GM12878 (cell line): ENCODE data around the gene USP47. TPM values are rescaled to one million over a fixed set of nuclear protein-coding genes. Genes with fewer than 3 reads are reported as not detected.

Source experiments
- ATAC-seq: fragments of 200-7000 bp; cut with Tn5 transposase; 3 replicates; pipeline ENCODE4 v1.9.1; 2020; ENCODE audit warnings: mild to moderate bottlenecking, moderate library complexity
- BruUV-seq: library from RNA; stranded (reverse); fragments of 400-500 nt; replicated peaks from 2 replicates; lab custom pipeline; 2021; lab: Mats Ljungman, UMichigan
- CTCF ChIA-PET: fragments of 300-600 bp; sonication (Branson Sonifier 250); formaldehyde crosslinking; extraction: SDS; loops from one replicate; lab custom pipeline; 2021; ENCODE audit warnings: inconsistent platforms; lab: Yijun Ruan, JAX
- POLR2A ChIA-PET: fragments of 350-600 bp; formaldehyde crosslinking; extraction: SDS; loops from one replicate; lab custom pipeline; 2021; ENCODE audit warnings: inconsistent platforms; lab: Charles Lee
- RAD21 ChIA-PET: fragments of 300-600 bp; sonication (Branson Sonifier 250); formaldehyde crosslinking; loops from one replicate; lab custom pipeline; 2023; ENCODE audit warnings: antibody characterized with exemption; ENCODE audit not compliant: unreplicated experiment; lab: Charles Lee
- SMC1A ChIA-PET: fragments of 300-600 bp; sonication (Branson Sonifier 250); formaldehyde crosslinking; loops from one replicate; lab custom pipeline; 2023; ENCODE audit not compliant: unreplicated experiment, uncharacterized antibody; lab: Charles Lee
- DNase-seq: peaks from one replicate; pipeline ENCODE4 v3.0.0-alpha.2; 2011; ENCODE audit warnings: low read depth, low spot score
- FAIRE-seq: peaks from 3 replicates; lab custom pipeline; 2011; peaks lifted over from hg19 to GRCh38; lab: Jason Lieb, UNC
- H2AFZ ChIP-seq: 2 replicates; pipeline ENCODE4 v1.6.0; 2011; ENCODE audit warnings: low read depth, low read length, control low read depth; ENCODE audit not compliant: control insufficient read depth
- H3K27ac ChIP-seq: 2 replicates; pipeline ENCODE4 v1.5.1; 2011; ENCODE audit warnings: control low read depth; ENCODE audit not compliant: control insufficient read depth, insufficient read depth
- H3K27me3 ChIP-seq, 2 experiments: replicated peaks in 1 of 2; 2 replicates each; pipeline versions ENCODE4 v1.6.0 to v1.6.1; 2011; ENCODE audit warnings: low read length in 1 of 2; ENCODE audit not compliant: control insufficient read depth in 2 of 2, insufficient read depth in 2 of 2
- H3K36me3 ChIP-seq, 2 experiments: 2 replicates each; pipeline ENCODE4 v1.5.1; 2011; ENCODE audit warnings: low read length in 1 of 2; ENCODE audit not compliant: control insufficient read depth in 2 of 2, insufficient read depth in 2 of 2
- H3K4me1 ChIP-seq: 2 replicates; pipeline ENCODE4 v1.6.1; 2011; ENCODE audit warnings: mild to moderate bottlenecking, low read length, moderate library complexity, mixed read lengths; ENCODE audit not compliant: control insufficient read depth, insufficient read depth
- H3K4me2 ChIP-seq: 2 replicates; pipeline ENCODE4 v1.6.0; 2011; ENCODE audit warnings: control low read depth; ENCODE audit not compliant: control insufficient read depth, insufficient read depth
- H3K4me3 ChIP-seq: fragments of 200-600 bp; sonication (generic); 2 replicates; pipeline ENCODE4 v1.5.1; 2016
- H3K79me2 ChIP-seq: 2 replicates; pipeline ENCODE4 v1.6.0; 2011; ENCODE audit warnings: low read length; ENCODE audit not compliant: control insufficient read depth, insufficient read depth
- H3K9ac ChIP-seq: 2 replicates; pipeline ENCODE4 v1.8.0; 2011; ENCODE audit warnings: low read length, control low read depth, mixed read lengths; ENCODE audit not compliant: control insufficient read depth, insufficient read depth
- H3K9me3 ChIP-seq: replicated peaks from 3 replicates; pipeline ENCODE4 v1.5.1; 2011; ENCODE audit warnings: mild to moderate bottlenecking, low read length; ENCODE audit not compliant: control insufficient read depth, insufficient read depth
- H4K20me1 ChIP-seq: 2 replicates; pipeline ENCODE4 v1.6.0; 2011; ENCODE audit not compliant: control insufficient read depth, insufficient read depth
- NKRF ChIP-seq: fragments of 450-650 bp; conservative IDR thresholded peaks from 2 replicates; pipeline ENCODE4 v1.6.1; 2017; ENCODE audit warnings: mild to moderate bottlenecking, moderate library complexity
- NRF1 ChIP-seq: conservative IDR thresholded peaks from 2 replicates; pipeline ENCODE4 v1.6.1; 2011; ENCODE audit warnings: mild to moderate bottlenecking, low read depth, low read length, improper control_type of control experiment
- RCOR1 ChIP-seq: conservative IDR thresholded peaks from 2 replicates; pipeline ENCODE4 v1.6.1; 2012; ENCODE audit warnings: low read depth, low read length, improper control_type of control experiment
- SIX5 ChIP-seq: IDR thresholded peaks from 2 replicates; pipeline ENCODE4 v1.6.1; 2011; ENCODE audit warnings: mild to moderate bottlenecking, low read depth, low read length, moderate library complexity; ENCODE audit not compliant: severe bottlenecking
- STAT1 ChIP-seq: fragments of 450-650 bp; conservative IDR thresholded peaks from 2 replicates; pipeline ENCODE4 v1.6.1; 2014; ENCODE audit warnings: antibody characterized with exemption, mild to moderate bottlenecking
- ZBED1 ChIP-seq: IDR thresholded peaks from 2 replicates; pipeline ENCODE4 v1.6.1; 2016; ENCODE audit warnings: borderline replicate concordance
- ZNF207 ChIP-seq: fragments of 450-650 bp; IDR thresholded peaks from 2 replicates; pipeline ENCODE4 v1.6.1; 2014; ENCODE audit warnings: antibody characterized with exemption, mild to moderate bottlenecking, borderline replicate concordance
- ZNF217 ChIP-seq: fragments of 450-650 bp; IDR thresholded peaks from 2 replicates; pipeline ENCODE4 v1.6.1; 2017; ENCODE audit warnings: antibody characterized with exemption, mild to moderate bottlenecking
- ZNF24 ChIP-seq: fragments of 450-650 bp; IDR thresholded peaks from 2 replicates; pipeline ENCODE4 v1.6.1; 2017; ENCODE audit warnings: antibody characterized with exemption, mild to moderate bottlenecking
- WGBS: methylation state at CpG from one replicate; pipeline ENCODE4 v1.1.6; 2016; ENCODE audit warnings: low lambda C conversion rate; ENCODE audit not compliant: insufficient replicate concordance, insufficient coverage; ENCODE audit errors: missing lambda C conversion rate; 5-methylcytosine and 5-hydroxymethylcytosine counted together
- in situ Hi-C: fragments of 300-500 bp; cut with MboI; formaldehyde crosslinking; loops from 9 replicates; pipeline ENCODE4 v1.14.3; 2018; ENCODE audit warnings: mixed read lengths
- intact Hi-C: fragments of 100-400 bp; cut with micrococcal nuclease; formaldehyde crosslinking; loops from one replicate; pipeline ENCODE4 v1.14.2; 2022; ENCODE audit not compliant: unreplicated experiment
- polyA plus RNA-seq, 11 experiments: library from polyadenylated mRNA; depleted of rRNA in 4 of 11; unstranded in 6 of 11; stranded (reverse) in 5 of 11; fragments of >200 nt; fragmentation: Nextera tagmentation in 4 of 11; fragmentation: Illumina TruSeq in 1 of 11; extraction: Ambion mirVana in 4 of 11; extraction: Trizol in 1 of 11; gene quantifications; 1 replicate in 1 of 11; 2 replicates in 10 of 11; pipeline versions ENCODE4 v1.2.1 to v1.2.3, GENCODE V29; 2011 to 2016; ENCODE audit warnings: inconsistent platforms in 2 of 11, missing spikeins in 2 of 11, low read depth in 1 of 11
- total RNA-seq, 4 experiments: library from RNA; depleted of rRNA in 3 of 4; stranded (reverse); fragments of >200 nt in 3 of 4; fragmentation: Illumina TruSeq in 1 of 4; extraction: Trizol in 1 of 4; gene quantifications; 2 replicates each; pipeline versions ENCODE4 v1.2.1 to v1.2.3, GENCODE V29; 2013 to 2021
- TF ChIP-seq, protein P1 (sequence below): fragments of 450-650 bp; formaldehyde crosslinking; IDR thresholded peaks from 2 replicates; pipeline ENCODE4 v1.4.0; 2020; ENCODE audit warnings: mild to moderate bottlenecking, moderate library complexity

Gene USP47
- total and polyA plus RNA-seq, 10 of the 15 experiments (the other 5 are each of a cell fraction or from before 2014, with no cell fraction given) = 13.9 to 54.0 (median 31.6) TPM

DNA sequence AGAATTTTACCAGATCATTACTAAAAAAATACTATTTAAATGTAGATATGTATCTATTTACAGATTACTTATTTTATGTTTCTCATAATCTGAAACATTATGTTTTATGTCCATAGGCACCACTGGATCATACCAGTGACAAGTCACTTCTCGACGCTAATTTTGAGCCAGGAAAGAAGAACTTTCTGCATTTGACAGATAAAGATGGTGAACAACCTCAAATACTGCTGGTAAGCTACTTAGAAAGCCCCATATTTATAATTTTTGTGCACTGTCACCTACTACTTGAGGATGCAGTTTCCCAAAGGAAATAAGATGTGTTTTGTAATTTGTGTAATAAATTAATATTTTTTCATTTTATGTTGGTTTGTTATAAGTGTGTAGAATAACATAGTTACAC is 42.6 kb downstream of the USP47 start:
- no peak for ATAC-seq
- intact Hi-C loops (no loop called here), in situ Hi-C loops (no loop called here)
- H3K9ac ChIP-seq = no peak overlapping the region
- DNase-seq = no peak
- 98% methylated on average over 2 of the region's 2 CpGs for WGBS
- peak overlapping the region; percentile 37; the same call in 1 of the 2 replicates for H3K27ac ChIP-seq
- H3K4me3 ChIP-seq = no peak overlapping the region
- no peaks in the 10 kb centered on the region; the same call in none of the 2 replicates for H3K79me2 ChIP-seq
- SMC1A ChIA-PET = interaction anchor here (0.9 kb wide), 1 partner anchor 35 kb away, joined by 3 read pairs; no protein-coding TSS in a partner anchor
- POLR2A ChIA-PET = no interaction called here
- peaks cover 11% of the 10 kb centered on the region; the same call in 1 of the 2 replicates for H3K4me1 ChIP-seq
- peaks cover 3% of the 10 kb centered on the region; the same call in 1 of the 2 replicates for H4K20me1 ChIP-seq
- H3K36me3 ChIP-seq = peaks cover 7 to 18% of the 10 kb centered on the region in 2 experiments; a peak in 3 of 4 replicates
- no peak overlapping the region for H2AFZ ChIP-seq
- H3K27me3 ChIP-seq = no peaks in the 10 kb centered on the region
- no peak for FAIRE-seq
- CTCF ChIA-PET = interaction anchor here (2.1 kb wide), 1 partner anchor 35 kb away, joined by 12 read pairs; no protein-coding TSS in a partner anchor
- RAD21 ChIA-PET = no interaction called here
- TF ChIP-seq RCOR1 (no peak), ZNF217 (no peak), ZNF24 (no peak)
- BruUV-seq = no TSS peak
- H3K9me3 ChIP-seq = no peaks in the 10 kb centered on the region; the same call in 1 of the 3 replicates
- H3K4me2 ChIP-seq = peak overlapping the region; percentile 67

DNA sequence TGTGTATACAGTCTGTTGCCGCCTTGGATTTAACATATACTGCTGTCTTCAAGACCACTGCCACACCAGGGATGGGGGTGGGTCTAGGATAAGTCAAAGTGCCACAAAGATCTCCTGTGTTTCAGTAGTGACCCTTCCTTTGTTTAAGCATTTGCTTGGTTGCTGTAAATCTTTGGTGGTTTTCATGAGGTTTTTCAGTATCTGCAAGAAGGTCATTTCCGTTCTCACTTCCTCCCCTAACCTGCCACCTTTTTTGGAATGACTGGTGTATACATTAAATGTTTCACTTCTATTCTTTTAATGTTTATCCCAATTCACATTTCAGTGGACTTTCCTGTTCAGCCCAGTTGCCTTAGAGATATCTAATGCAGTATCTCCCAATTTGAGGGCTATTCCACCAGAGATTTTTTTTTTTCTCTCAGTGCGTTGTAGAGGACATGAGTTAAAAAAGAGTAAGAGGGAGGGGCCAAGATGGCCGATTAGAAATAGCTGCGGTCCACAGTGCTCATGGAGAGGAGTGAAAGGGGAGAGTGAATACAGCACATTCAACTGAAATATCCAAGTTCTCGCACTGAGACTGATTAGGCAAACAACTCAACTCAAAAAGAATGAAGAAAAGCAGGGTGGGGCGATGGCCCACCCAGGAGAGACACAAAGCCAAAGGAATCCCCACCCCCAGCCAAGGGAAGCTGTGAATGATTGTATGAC is 43.2 kb downstream of the USP47 start:
- ChIA-PET POLR2A (no interaction called here), CTCF (no interaction called here), SMC1A (interaction anchor here (0.9 kb wide), 1 partner anchor 36 kb away, joined by 3 read pairs; no protein-coding TSS in a partner anchor), RAD21 (no interaction called here)
- WGBS = 67% methylated on average over 7 of the region's 7 CpGs
- H3K27ac ChIP-seq = peak overlapping the region; percentile 37; the same call in 1 of the 2 replicates
- in situ Hi-C loops = no loop called here
- no TSS peak for BruUV-seq
- intact Hi-C loops = no loop called here
- no peak overlapping the region for H2AFZ ChIP-seq
- FAIRE-seq (no peak), ATAC-seq (peak; percentile 93), DNase-seq (peak; percentile 44)
- peak overlapping the region; percentile 67 for H3K4me2 ChIP-seq
- H3K9ac ChIP-seq = no peak overlapping the region
- H3K4me3 ChIP-seq = no peak overlapping the region
- H3K4me1 ChIP-seq = peaks cover 11% of the 10 kb centered on the region; the same call in 1 of the 2 replicates
- H3K79me2 ChIP-seq = no peaks in the 10 kb centered on the region; the same call in none of the 2 replicates
- H3K27me3 ChIP-seq = no peaks in the 10 kb centered on the region
- peaks cover 7 to 18% of the 10 kb centered on the region in 2 experiments; a peak in 3 of 4 replicates for H3K36me3 ChIP-seq
- no peaks in the 10 kb centered on the region; the same call in 1 of the 3 replicates for H3K9me3 ChIP-seq
- peaks cover 3% of the 10 kb centered on the region; the same call in 1 of the 2 replicates for H4K20me1 ChIP-seq
- TF ChIP-seq, protein P1, sequence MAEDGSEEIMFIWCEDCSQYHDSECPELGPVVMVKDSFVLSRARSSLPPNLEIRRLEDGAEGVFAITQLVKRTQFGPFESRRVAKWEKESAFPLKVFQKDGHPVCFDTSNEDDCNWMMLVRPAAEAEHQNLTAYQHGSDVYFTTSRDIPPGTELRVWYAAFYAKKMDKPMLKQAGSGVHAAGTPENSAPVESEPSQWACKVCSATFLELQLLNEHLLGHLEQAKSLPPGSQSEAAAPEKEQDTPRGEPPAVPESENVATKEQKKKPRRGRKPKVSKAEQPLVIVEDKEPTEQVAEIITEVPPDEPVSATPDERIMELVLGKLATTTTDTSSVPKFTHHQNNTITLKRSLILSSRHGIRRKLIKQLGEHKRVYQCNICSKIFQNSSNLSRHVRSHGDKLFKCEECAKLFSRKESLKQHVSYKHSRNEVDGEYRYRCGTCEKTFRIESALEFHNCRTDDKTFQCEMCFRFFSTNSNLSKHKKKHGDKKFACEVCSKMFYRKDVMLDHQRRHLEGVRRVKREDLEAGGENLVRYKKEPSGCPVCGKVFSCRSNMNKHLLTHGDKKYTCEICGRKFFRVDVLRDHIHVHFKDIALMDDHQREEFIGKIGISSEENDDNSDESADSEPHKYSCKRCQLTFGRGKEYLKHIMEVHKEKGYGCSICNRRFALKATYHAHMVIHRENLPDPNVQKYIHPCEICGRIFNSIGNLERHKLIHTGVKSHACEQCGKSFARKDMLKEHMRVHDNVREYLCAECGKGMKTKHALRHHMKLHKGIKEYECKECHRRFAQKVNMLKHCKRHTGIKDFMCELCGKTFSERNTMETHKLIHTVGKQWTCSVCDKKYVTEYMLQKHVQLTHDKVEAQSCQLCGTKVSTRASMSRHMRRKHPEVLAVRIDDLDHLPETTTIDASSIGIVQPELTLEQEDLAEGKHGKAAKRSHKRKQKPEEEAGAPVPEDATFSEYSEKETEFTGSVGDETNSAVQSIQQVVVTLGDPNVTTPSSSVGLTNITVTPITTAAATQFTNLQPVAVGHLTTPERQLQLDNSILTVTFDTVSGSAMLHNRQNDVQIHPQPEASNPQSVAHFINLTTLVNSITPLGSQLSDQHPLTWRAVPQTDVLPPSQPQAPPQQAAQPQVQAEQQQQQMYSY (CRISPR knock-in tag) = no peak
- no peak for TF ChIP-seq ZBED1
- TF ChIP-seq SIX5 = no peak
- TF ChIP-seq NRF1 = no peak
- no peak for TF ChIP-seq ZNF207
- no peak for TF ChIP-seq STAT1
- no peak for TF ChIP-seq NKRF
